PC-9 (cell line): ENCODE measurements around the gene NMUR1. TPM values are rescaled to one million over a fixed set of nuclear protein-coding genes. Genes with fewer than 3 reads are reported as not detected.
A peak's percentile ranks its signal among the peaks of the same experiment; 100 is the strongest.

ENCODE experiments used
- BruUV-seq: library from RNA; stranded (reverse); fragments of 400-500 nt; replicated peaks from 2 replicates; lab custom pipeline; 2021; lab: Mats Ljungman, UMichigan
- CTCF ChIA-PET: fragments of 300-600 bp; sonication (Branson Sonifier 250); formaldehyde crosslinking; loops from one replicate; lab custom pipeline; 2022; ENCODE audit warnings: antibody characterized with exemption; lab: Charles Lee
- POLR2A ChIA-PET: fragments of 300-600 bp; sonication (Branson Sonifier 250); formaldehyde crosslinking; loops from one replicate; lab custom pipeline; 2022; ENCODE audit warnings: antibody characterized with exemption; ENCODE audit not compliant: unreplicated experiment; lab: Charles Lee
- DNase-seq, 2 experiments: peaks; one replicate each; pipeline versions ENCODE4 v3.0.0 to v3.0.0-alpha.2; 2015 to 2022; ENCODE audit warnings: mixed read lengths in 1 of 2
- H2AFZ ChIP-seq: fragments of 200-600 bp; sonication (generic); 2 replicates; pipeline ENCODE4 v1.8.1; 2017; ENCODE audit warnings: antibody characterized with exemption
- H3F3A ChIP-seq: fragments of 200-600 bp; sonication (generic); 2 replicates; pipeline ENCODE4 v1.8.1; 2017; ENCODE audit warnings: antibody characterized with exemption, mild to moderate bottlenecking, low read depth; ENCODE audit not compliant: insufficient read depth
- H3K27ac ChIP-seq: fragments of 200-600 bp; sonication (generic); 2 replicates; pipeline ENCODE4 v1.6.1; 2016; ENCODE audit warnings: mixed run types
- H3K27me3 ChIP-seq: fragments of 200-600 bp; sonication (generic); 2 replicates; pipeline ENCODE4 v1.6.1; 2016; ENCODE audit warnings: low read depth, mixed run types; ENCODE audit not compliant: insufficient read depth
- H3K36me3 ChIP-seq: fragments of 200-600 bp; sonication (generic); 2 replicates; pipeline ENCODE4 v1.6.1; 2016; ENCODE audit warnings: low read depth, mixed run types
- H3K4me1 ChIP-seq: fragments of 200-600 bp; sonication (generic); replicated peaks from 2 replicates; pipeline ENCODE4 v1.6.1; 2016; ENCODE audit warnings: mixed run types; ENCODE audit not compliant: insufficient read depth
- H3K4me2 ChIP-seq: fragments of 200-600 bp; sonication (generic); 2 replicates; pipeline ENCODE4 v1.6.1; 2017; ENCODE audit warnings: mixed run types
- H3K4me3 ChIP-seq: fragments of 200-600 bp; sonication (generic); 2 replicates; pipeline ENCODE4 v1.6.1; 2016; ENCODE audit warnings: mixed run types
- H3K79me2 ChIP-seq: fragments of 200-600 bp; sonication (generic); 2 replicates; pipeline ENCODE4 v1.6.1; 2017; ENCODE audit warnings: low read depth, mixed run types
- H3K9me2 ChIP-seq: fragments of 200-600 bp; sonication (generic); 2 replicates; pipeline ENCODE4 v1.8.1; 2017; ENCODE audit warnings: mild to moderate bottlenecking; ENCODE audit not compliant: insufficient read depth
- H3K9me3 ChIP-seq: fragments of 200-600 bp; sonication (generic); 2 replicates; pipeline ENCODE4 v1.8.1; 2016; ENCODE audit warnings: low read depth; ENCODE audit not compliant: insufficient read depth
- H4K20me1 ChIP-seq: fragments of 200-600 bp; sonication (generic); 2 replicates; pipeline ENCODE4 v1.8.1; 2017; ENCODE audit not compliant: insufficient read depth
- EZH2 ChIP-seq: fragments of 200-600 bp; sonication (generic); IDR thresholded peaks from 2 replicates; pipeline ENCODE4 v1.8.0; 2017; ENCODE audit warnings: antibody characterized with exemption, low read depth
- intact Hi-C: fragments of 100-400 bp; cut with micrococcal nuclease; formaldehyde crosslinking; loops from one replicate; pipeline ENCODE4 v1.10.0; 2022; ENCODE audit not compliant: unreplicated experiment
- total RNA-seq: library from RNA; stranded (reverse); gene quantifications from 2 replicates; pipeline ENCODE4 v1.2.3, GENCODE V29; 2021
- TF ChIP-seq, protein P1 (sequence below): fragments of 200-600 bp; sonication (generic); conservative IDR thresholded peaks from 2 replicates; pipeline ENCODE4 v1.6.1; 2017; ENCODE audit warnings: mixed run types, antibody characterized with exemption, mild to moderate bottlenecking, moderate library complexity

The NMUR1 gene
- total RNA-seq, 1 experiment from 2014 or later, result not detected

DNA sequence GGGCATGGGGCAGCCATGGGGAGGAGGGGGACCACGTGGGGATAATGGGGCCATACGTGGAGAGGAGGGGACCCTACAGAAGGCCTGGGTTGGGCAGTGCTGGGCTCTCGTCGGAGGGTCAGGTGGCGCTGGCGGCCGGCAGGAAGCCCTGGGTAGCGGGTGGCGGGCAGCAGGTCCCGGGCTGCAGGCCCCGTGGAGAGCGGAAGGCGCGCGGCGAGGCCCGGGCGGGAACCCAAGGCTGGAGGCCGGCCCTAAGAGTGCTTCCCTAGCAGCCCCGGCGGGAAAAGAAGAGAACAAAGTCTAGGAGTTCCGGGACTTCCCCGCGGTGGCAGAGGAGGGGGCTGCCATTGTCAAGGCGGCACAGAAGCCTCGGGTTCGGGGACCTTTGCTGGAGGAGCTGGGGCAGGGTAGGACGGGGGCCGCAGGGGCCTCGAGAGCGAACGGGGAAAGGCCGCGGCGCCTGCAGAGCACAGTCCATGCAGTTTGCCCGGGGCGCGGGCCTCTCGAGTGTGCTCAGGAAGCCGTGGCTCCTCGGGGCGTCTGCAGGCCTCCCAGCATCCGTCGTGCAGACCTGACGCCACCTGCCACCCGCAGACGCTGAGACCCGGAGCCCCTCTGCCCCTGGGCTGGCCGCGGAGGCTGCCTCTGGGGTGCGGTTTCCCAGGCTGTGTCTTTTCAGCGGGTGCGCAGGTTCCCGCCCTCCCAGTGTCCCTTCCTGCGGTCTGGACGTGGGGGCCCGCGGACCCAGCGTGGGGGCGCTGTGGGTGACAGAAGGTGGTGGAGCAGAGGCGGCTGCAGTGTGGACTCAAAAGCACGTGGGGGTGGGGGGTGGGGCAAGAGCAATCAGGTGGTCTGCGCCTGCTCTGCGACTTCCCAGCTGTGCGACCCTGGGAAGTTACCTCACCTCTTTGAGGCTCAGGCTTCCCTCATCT, 46.6 kb downstream of the NMUR1 start:
- CTCF ChIA-PET, result no interaction called here
- H2AFZ ChIP-seq, result no peak overlapping the region; the same call in 1 of the 2 replicates
- TF ChIP-seq EZH2, result no peak
- TF ChIP-seq, protein P1, sequence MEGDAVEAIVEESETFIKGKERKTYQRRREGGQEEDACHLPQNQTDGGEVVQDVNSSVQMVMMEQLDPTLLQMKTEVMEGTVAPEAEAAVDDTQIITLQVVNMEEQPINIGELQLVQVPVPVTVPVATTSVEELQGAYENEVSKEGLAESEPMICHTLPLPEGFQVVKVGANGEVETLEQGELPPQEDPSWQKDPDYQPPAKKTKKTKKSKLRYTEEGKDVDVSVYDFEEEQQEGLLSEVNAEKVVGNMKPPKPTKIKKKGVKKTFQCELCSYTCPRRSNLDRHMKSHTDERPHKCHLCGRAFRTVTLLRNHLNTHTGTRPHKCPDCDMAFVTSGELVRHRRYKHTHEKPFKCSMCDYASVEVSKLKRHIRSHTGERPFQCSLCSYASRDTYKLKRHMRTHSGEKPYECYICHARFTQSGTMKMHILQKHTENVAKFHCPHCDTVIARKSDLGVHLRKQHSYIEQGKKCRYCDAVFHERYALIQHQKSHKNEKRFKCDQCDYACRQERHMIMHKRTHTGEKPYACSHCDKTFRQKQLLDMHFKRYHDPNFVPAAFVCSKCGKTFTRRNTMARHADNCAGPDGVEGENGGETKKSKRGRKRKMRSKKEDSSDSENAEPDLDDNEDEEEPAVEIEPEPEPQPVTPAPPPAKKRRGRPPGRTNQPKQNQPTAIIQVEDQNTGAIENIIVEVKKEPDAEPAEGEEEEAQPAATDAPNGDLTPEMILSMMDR, result no peak

DNA sequence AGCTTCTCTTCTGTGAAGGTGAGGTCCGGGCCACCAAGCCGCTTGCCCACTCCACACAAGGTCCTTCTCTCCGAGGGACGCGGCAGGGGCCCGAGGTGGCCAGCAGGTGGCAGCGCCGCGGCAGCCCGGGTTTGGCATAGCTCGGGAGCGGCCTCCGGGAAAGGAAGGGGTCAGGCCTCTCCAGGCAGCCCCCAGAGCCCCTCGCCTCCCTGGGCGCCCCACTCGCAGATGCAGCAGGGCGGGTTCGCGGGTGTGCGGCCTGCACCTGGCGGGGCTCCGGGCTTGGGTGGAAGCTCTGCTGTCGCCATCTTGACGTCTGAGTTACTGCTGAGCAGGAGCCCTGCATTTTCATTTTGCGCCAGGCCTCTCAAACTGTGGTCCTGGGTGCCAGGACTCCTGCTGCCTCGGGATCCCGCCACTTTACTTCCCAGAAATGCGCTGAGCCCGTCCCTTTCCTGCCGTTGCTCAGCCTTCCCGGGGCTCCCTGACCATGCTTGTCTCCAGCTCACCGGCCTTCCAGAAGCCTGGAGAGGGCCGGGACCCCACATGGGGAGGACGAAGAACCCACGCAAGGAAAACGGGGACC, 47.3 kb downstream of the NMUR1 start:
- Histone ChIP-seq H3K9me3 (no peaks in the 10 kb centered on the region), H3K4me2 (peak overlapping the region; percentile 75)

More for the DNA sequence above, 46.6 kb downstream of the NMUR1 start:
- H3K27me3 ChIP-seq, result no peaks in the 10 kb centered on the region
- H3K4me3 ChIP-seq, result no peak overlapping the region
- H3K4me2 ChIP-seq, result peak overlapping the region; percentile 75; the same call in 1 of the 2 replicates
- no peak for DNase-seq
- no peaks in the 10 kb centered on the region for H3K79me2 ChIP-seq
- H3K27ac ChIP-seq, result no peak overlapping the region
- no peaks in the 10 kb centered on the region for H3F3A ChIP-seq
- H3K9me3 ChIP-seq, result no peaks in the 10 kb centered on the region
- H3K4me1 ChIP-seq, result no peaks in the 10 kb centered on the region
- BruUV-seq, result no TSS peak
- no peaks in the 10 kb centered on the region for H3K36me3 ChIP-seq
- H3K9me2 ChIP-seq, result no peaks in the 10 kb centered on the region
- intact Hi-C loops, result no loop called here
- POLR2A ChIA-PET, result interaction anchor here (0.6 kb wide), 1 partner anchor 20 kb away, joined by 3 read pairs; the partner anchor contains the start of gene NCL
- H4K20me1 ChIP-seq, result no peaks in the 10 kb centered on the region

DNA sequence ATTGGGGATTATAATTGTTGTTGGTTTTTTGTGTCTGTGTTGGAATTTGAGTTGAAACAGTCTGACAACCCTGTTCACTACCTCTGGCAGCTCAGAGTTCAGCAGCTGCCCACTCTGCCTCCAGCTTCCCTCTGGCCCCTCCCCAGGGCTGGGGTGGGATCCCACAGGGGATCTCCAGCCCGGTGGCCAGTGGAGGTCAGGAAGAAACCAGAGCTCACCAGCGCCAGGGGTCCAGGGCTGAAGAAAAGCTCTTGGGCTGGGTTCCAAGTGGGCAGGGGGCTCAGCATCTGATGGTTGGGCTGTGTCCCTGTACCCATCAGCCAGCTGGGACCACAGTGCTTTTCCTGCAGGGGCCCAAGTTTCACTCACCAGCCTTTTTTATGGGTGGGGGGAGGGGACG, 49.5 kb downstream of the NMUR1 start:
- BruUV-seq, result no TSS peak
- POLR2A ChIA-PET, result no interaction called here
- H3K27me3 ChIP-seq, result no peaks in the 10 kb centered on the region

More for the DNA sequence above, 47.3 kb downstream of the NMUR1 start:
- peak overlapping the region; percentile 62; the same call in 1 of the 2 replicates for H2AFZ ChIP-seq
- no peaks in the 10 kb centered on the region for H4K20me1 ChIP-seq
- no peak overlapping the region for H3K27ac ChIP-seq
- H3K27me3 ChIP-seq, result no peaks in the 10 kb centered on the region
- no peaks in the 10 kb centered on the region for H3K9me2 ChIP-seq
- H3K4me1 ChIP-seq, result no peaks in the 10 kb centered on the region
- intact Hi-C loops, result loop anchor here (1.0 kb wide), 1 partner anchor 75 kb away; no protein-coding TSS in a partner anchor
- H3K36me3 ChIP-seq, result no peaks in the 10 kb centered on the region
- ChIA-PET CTCF (interaction anchor here (0.6 kb wide), 4 partner anchors 13 to 605 kb away, joined by 3 to 5 read pairs (median 4); no protein-coding TSS in a partner anchor), POLR2A (interaction anchor here (0.6 kb wide), 1 partner anchor 19 kb away, joined by 3 read pairs; the partner anchor contains the start of gene NCL)
- TF ChIP-seq EZH2, result no peak
- TF ChIP-seq, protein P1, result peak; percentile 77
- BruUV-seq, result no TSS peak
- no peaks in the 10 kb centered on the region for H3F3A ChIP-seq
- no peaks in the 10 kb centered on the region for H3K79me2 ChIP-seq
- DNase-seq, result peak in 1 of 2 experiments; percentile 68
- peak overlapping the region; percentile 49; the same call in 1 of the 2 replicates for H3K4me3 ChIP-seq

More for the DNA sequence above, 49.5 kb downstream of the NMUR1 start:
- CTCF ChIA-PET, result no interaction called here
- Histone ChIP-seq H3K79me2 (no peaks in the 10 kb centered on the region), H4K20me1 (no peaks in the 10 kb centered on the region), H2AFZ (no peak overlapping the region), H3K4me1 (no peaks in the 10 kb centered on the region), H3F3A (no peaks in the 10 kb centered on the region), H3K4me3 (no peak overlapping the region), H3K4me2 (no peak overlapping the region), H3K9me2 (no peaks in the 10 kb centered on the region), H3K36me3 (no peaks in the 10 kb centered on the region), H3K9me3 (no peaks in the 10 kb centered on the region), H3K27ac (no peak overlapping the region)
- TF ChIP-seq EZH2, result no peak
- TF ChIP-seq, protein P1, result no peak
- intact Hi-C loops, result no loop called here
- DNase-seq, result no peak
